HEK293 (cell line): Measurements from ENCODE around the gene EIF4EBP2.

Source experiments
- ATF2 ChIP-seq: fragments of 450-650 bp; formaldehyde crosslinking; IDR thresholded peaks from 2 replicates; pipeline ENCODE4 v1.5.1; 2016; ENCODE audit warnings: missing biosample characterization, missing genetic modification characterization, low read depth
- BCL11A ChIP-seq: fragments of 450-650 bp; formaldehyde crosslinking; IDR thresholded peaks from 2 replicates; pipeline ENCODE4 v1.5.1; 2016; ENCODE audit warnings: low read depth, missing biosample characterization, missing genetic modification characterization
- GLI4 ChIP-seq: fragments of 450-650 bp; formaldehyde crosslinking; IDR thresholded peaks from 2 replicates; pipeline ENCODE4 v1.5.1; 2016; ENCODE audit warnings: missing biosample characterization, missing genetic modification characterization
- TRIM28 ChIP-seq: IDR thresholded peaks from 2 replicates; pipeline ENCODE4 v1.6.1; 2011; ENCODE audit warnings: low read length, control low read depth, borderline replicate concordance
- ZBTB21 ChIP-seq: fragments of 450-650 bp; formaldehyde crosslinking; IDR thresholded peaks from 2 replicates; pipeline ENCODE4 v1.5.1; 2017; ENCODE audit warnings: missing biosample characterization, missing genetic modification characterization
- ZNF513 ChIP-seq: fragments of 450-650 bp; IDR thresholded peaks from 2 replicates; pipeline ENCODE4 v1.5.1; 2018; ENCODE audit warnings: missing biosample characterization, missing genetic modification characterization
- ZNF600 ChIP-seq: fragments of 450-650 bp; formaldehyde crosslinking; IDR thresholded peaks from 2 replicates; pipeline ENCODE4 v1.5.1; 2016; ENCODE audit warnings: missing biosample characterization, missing genetic modification characterization
- ZNF623 ChIP-seq: fragments of 450-650 bp; formaldehyde crosslinking; IDR thresholded peaks from 2 replicates; pipeline ENCODE4 v1.5.1; 2016; ENCODE audit warnings: missing biosample characterization, missing genetic modification characterization
- ZNF707 ChIP-seq: fragments of 450-650 bp; formaldehyde crosslinking; IDR thresholded peaks from 2 replicates; pipeline ENCODE4 v1.5.1; 2016; ENCODE audit warnings: missing biosample characterization, missing genetic modification characterization
- ZNF768 ChIP-seq: fragments of 450-650 bp; formaldehyde crosslinking; IDR thresholded peaks from 2 replicates; pipeline ENCODE4 v1.5.1; 2018; ENCODE audit warnings: missing biosample characterization, mild to moderate bottlenecking, missing genetic modification characterization
- TF ChIP-seq, protein P1 (sequence below): fragments of 450-650 bp; formaldehyde crosslinking; IDR thresholded peaks from 2 replicates; pipeline ENCODE4 v1.5.1; 2016; ENCODE audit warnings: missing biosample characterization, missing genetic modification characterization
- TF ChIP-seq, protein P2 (sequence below): fragments of 450-650 bp; formaldehyde crosslinking; IDR thresholded peaks from 2 replicates; pipeline ENCODE4 v1.5.1; 2016; ENCODE audit warnings: missing biosample characterization, missing genetic modification characterization
- TF ChIP-seq, protein P3 (sequence below): fragments of 450-650 bp; formaldehyde crosslinking; IDR thresholded peaks from 2 replicates; pipeline ENCODE4 v1.5.1; 2017; ENCODE audit warnings: missing biosample characterization, missing genetic modification characterization

- TF ChIP-seq, protein P1, sequence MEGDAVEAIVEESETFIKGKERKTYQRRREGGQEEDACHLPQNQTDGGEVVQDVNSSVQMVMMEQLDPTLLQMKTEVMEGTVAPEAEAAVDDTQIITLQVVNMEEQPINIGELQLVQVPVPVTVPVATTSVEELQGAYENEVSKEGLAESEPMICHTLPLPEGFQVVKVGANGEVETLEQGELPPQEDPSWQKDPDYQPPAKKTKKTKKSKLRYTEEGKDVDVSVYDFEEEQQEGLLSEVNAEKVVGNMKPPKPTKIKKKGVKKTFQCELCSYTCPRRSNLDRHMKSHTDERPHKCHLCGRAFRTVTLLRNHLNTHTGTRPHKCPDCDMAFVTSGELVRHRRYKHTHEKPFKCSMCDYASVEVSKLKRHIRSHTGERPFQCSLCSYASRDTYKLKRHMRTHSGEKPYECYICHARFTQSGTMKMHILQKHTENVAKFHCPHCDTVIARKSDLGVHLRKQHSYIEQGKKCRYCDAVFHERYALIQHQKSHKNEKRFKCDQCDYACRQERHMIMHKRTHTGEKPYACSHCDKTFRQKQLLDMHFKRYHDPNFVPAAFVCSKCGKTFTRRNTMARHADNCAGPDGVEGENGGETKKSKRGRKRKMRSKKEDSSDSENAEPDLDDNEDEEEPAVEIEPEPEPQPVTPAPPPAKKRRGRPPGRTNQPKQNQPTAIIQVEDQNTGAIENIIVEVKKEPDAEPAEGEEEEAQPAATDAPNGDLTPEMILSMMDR (tag by site-specific recombination) = peak; percentile 74
- no peak for TF ChIP-seq ZNF707 (tag by site-specific recombination)
- no peak for TF ChIP-seq ZNF513 (tag by site-specific recombination)
- no peak for TF ChIP-seq TRIM28
- TF ChIP-seq ZNF600 = peak; percentile 99
- no peak for TF ChIP-seq ZBTB21 (tag by site-specific recombination)
- TF ChIP-seq, protein P2, sequence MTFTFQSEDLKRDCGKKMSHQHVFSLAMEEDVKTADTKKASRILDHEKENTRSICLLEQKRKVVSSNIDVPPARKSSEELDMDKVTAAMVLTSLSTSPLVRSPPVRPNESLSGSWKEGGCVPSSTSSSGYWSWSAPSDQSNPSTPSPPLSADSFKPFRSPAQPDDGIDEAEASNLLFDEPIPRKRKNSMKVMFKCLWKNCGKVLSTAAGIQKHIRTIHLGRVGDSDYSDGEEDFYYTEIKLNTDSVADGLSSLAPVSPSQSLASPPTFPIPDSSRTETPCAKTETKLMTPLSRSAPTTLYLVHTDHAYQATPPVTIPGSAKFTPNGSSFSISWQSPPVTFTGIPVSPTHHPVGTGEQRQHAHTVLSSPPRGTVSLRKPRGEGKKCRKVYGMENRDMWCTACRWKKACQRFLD (tag by site-specific recombination) = no peak
- TF ChIP-seq ZNF623 (tag by site-specific recombination) = no peak
- no peak for TF ChIP-seq ZNF768 (tag by site-specific recombination)
- TF ChIP-seq GLI4 (tag by site-specific recombination) = no peak
- no peak for TF ChIP-seq ATF2 (tag by site-specific recombination)
- no peak for TF ChIP-seq BCL11A (tag by site-specific recombination)
- TF ChIP-seq, protein P3, sequence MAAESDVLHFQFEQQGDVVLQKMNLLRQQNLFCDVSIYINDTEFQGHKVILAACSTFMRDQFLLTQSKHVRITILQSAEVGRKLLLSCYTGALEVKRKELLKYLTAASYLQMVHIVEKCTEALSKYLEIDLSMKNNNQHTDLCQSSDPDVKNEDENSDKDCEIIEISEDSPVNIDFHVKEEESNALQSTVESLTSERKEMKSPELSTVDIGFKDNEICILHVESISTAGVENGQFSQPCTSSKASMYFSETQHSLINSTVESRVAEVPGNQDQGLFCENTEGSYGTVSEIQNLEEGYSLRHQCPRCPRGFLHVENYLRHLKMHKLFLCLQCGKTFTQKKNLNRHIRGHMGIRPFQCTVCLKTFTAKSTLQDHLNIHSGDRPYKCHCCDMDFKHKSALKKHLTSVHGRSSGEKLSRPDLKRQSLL (tag by site-specific recombination) = no peak
These were observed 57.7 kb downstream of the EIF4EBP2 start for GRCh38 chr10:70461397-70462348.
